SK-N-MC (cell line): Measurements from ENCODE around the gene MEIS3.

Source experiments
- EZH2 ChIP-seq: fragments of 200-600 bp; sonication (generic); IDR thresholded peaks from one replicate; pipeline ENCODE4 v1.6.1; 2017; ENCODE audit warnings: antibody characterized with exemption
- FOXP2 ChIP-seq: optimal IDR thresholded peaks from 2 replicates; pipeline ENCODE3; 2011; ENCODE audit warnings: mild to moderate bottlenecking, moderate library complexity; ENCODE audit not compliant: insufficient read depth; ENCODE audit errors: extremely low read length, control extremely low read depth
- POLR2AphosphoS5 ChIP-seq: IDR thresholded peaks from 2 replicates; pipeline ENCODE4 v1.6.1; 2012; ENCODE audit warnings: mild to moderate bottlenecking, low read depth, low read length, borderline replicate concordance

GRCh38 chr19:47465957-47466356, 46.6 kb upstream of the MEIS3 start:
- TF ChIP-seq EZH2 (no peak), POLR2AphosphoS5 (no peak), FOXP2 (no peak)
